Measurements from ENCODE around the gene RPL10.

DNA sequence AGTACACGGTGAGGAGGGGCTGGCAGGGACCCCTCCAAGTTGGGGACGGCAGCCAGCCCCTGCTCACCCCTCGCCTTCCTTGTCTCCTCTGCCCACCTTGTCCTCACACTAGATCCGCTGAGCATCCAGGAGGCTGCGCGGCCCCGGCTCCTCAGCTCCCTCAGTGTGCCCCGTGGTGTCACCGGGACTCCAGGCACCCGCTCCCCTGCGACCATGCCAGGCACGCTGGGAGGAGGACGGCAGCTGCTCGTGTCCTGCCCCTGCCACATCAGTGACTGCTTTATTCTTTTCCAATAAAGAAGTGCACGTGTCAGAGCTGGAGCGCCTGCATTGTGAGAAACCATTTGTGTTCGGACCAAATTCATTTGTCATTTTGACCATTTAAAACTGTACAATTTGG lies 52.1 kb downstream of the RPL10 start:
- TF ChIP-seq POLR2AphosphoS5 (IDR thresholded peaks at IDR 0.05): no peak
- TF ChIP-seq, protein P1, sequence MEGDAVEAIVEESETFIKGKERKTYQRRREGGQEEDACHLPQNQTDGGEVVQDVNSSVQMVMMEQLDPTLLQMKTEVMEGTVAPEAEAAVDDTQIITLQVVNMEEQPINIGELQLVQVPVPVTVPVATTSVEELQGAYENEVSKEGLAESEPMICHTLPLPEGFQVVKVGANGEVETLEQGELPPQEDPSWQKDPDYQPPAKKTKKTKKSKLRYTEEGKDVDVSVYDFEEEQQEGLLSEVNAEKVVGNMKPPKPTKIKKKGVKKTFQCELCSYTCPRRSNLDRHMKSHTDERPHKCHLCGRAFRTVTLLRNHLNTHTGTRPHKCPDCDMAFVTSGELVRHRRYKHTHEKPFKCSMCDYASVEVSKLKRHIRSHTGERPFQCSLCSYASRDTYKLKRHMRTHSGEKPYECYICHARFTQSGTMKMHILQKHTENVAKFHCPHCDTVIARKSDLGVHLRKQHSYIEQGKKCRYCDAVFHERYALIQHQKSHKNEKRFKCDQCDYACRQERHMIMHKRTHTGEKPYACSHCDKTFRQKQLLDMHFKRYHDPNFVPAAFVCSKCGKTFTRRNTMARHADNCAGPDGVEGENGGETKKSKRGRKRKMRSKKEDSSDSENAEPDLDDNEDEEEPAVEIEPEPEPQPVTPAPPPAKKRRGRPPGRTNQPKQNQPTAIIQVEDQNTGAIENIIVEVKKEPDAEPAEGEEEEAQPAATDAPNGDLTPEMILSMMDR (IDR thresholded peaks at IDR 0.05; ENCODE audit: poor library complexity, severe bottlenecking): no peak

Data from neural cell (in vitro differentiated cells).